Body of pancreas (tissue), 4 donors: ENCODE data around the gene MXD3. TPM values are rescaled to one million over a fixed set of nuclear protein-coding genes. Genes with fewer than 3 reads are reported as not detected.
A peak's percentile ranks its signal among the peaks of the same experiment; 100 is the strongest.

Experiments
- ATAC-seq: fragments of 150-250 bp; one replicate; pipeline ENCODE4 v1.9.1; 2016
- DNase-seq, 4 donors: peaks; one replicate each; pipeline ENCODE4 v3.0.0-alpha.2; 2019
- H3K27ac ChIP-seq, 4 donors: fragments of 200-600 bp; sonication (generic); 1 replicate in 3 of 4; 2 replicates in 1 of 4; pipeline versions ENCODE4 v1.5.1 to v1.6.1; 2016 to 2019; ENCODE audit warnings: mild to moderate bottlenecking in 1 of 4, mixed read lengths in 1 of 4, moderate library complexity in 1 of 4
- H3K27me3 ChIP-seq, 2 donors: fragments of 200-600 bp; sonication (generic); one replicate each; pipeline ENCODE4 v1.6.0; 2016; ENCODE audit warnings: mild to moderate bottlenecking in 1 of 2
- H3K36me3 ChIP-seq, 2 donors: fragments of 200-600 bp; sonication (generic); replicated peaks in 1 of 2; 2 replicates each; pipeline ENCODE4 v1.5.1; 2016; ENCODE audit warnings: low read depth in 2 of 2; ENCODE audit not compliant: insufficient read depth in 1 of 2
- H3K4me1 ChIP-seq: fragments of 200-600 bp; sonication (generic); one replicate; pipeline ENCODE4 v1.6.0; 2016
- H3K4me3 ChIP-seq, 2 donors: fragments of 200-600 bp; sonication (generic); 1 replicate in 1 of 2; 2 replicates in 1 of 2; pipeline ENCODE4 v1.5.1; 2016 to 2019
- H3K9me3 ChIP-seq, 3 donors: fragments of 200-600 bp; sonication (generic); 1 replicate in 2 of 3; 2 replicates in 1 of 3; pipeline ENCODE4 v1.5.1; 2016
- CTCF ChIP-seq, 7 experiments: fragments of 450-650 bp in 4 of 7; fragments of 200-600 bp in 3 of 7; sonication (generic) in 3 of 7; IDR thresholded peaks; one replicate each; pipeline ENCODE4 v1.5.1; 2016 to 2019; ENCODE audit warnings: antibody characterized with exemption in 7 of 7
- POLR2A ChIP-seq, 3 donors: fragments of 450-650 bp; IDR thresholded peaks; one replicate each; pipeline ENCODE4 v1.6.1; 2016; ENCODE audit warnings: antibody characterized with exemption in 3 of 3, mild to moderate bottlenecking in 2 of 3
- WGBS, 2 donors: methylation state at CpG; one replicate each; pipeline ENCODE4 v1.1.5; 2017; 5-methylcytosine and 5-hydroxymethylcytosine counted together
- intact Hi-C: fragments of 100-400 bp; cut with DNase I; formaldehyde crosslinking; loops from one replicate; pipeline ENCODE4 v1.15.1; 2023
- total RNA-seq, 2 donors: library from RNA; depleted of rRNA; stranded (reverse); fragments of >200 nt; gene quantifications; one replicate each; pipeline ENCODE4 v1.1.0, GENCODE V29; 2016

The MXD3 gene
- total RNA-seq, 2 donors from 2014 or later: 13.2 to 21.4 TPM

DNA sequence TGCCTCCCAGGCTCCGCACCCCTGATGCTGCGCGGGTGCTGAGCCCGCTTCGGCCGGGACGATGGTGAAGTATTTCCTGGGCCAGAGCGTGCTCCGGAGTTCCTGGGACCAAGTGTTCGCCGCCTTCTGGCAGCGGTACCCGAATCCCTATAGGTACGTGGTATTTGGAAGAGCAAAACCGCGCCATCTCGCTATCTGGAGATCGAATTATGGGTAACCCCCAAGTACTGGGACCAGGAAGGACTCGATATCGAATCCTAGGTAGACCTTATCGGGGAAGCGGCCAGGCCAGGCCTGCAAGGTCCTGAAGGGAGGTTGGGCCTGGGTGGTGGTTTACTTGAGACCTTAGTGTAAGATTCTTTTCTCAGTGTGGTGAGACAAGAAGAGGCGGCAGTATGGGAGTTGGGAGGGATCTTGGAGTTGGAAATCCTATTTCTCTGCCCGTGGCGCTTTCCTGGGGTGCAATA is 7.7 kb downstream of the MXD3 start:
- H3K4me3 ChIP-seq: peak overlapping the region; percentile 70 to 80
- no peaks in the 10 kb centered on the region for H3K9me3 ChIP-seq
- H3K36me3 ChIP-seq: peaks cover 0 to 8% of the 10 kb centered on the region in 2 donors
- TF ChIP-seq POLR2A (IDR thresholded peaks at IDR 0.05) (no peak), CTCF (IDR thresholded peaks at IDR 0.05) (no peak)
- ATAC-seq (no peak), DNase-seq (no peak)
- no peaks in the 10 kb centered on the region for H3K27me3 ChIP-seq
- WGBS, 2 donors: 0 to 2% methylated on average over 13 to 25 of the region's 25 CpGs
- peak overlapping the region; percentile 81 to 93 (median 90) for H3K27ac ChIP-seq
- H3K4me1 ChIP-seq: peaks cover 69% of the 10 kb centered on the region
- intact Hi-C loops: no loop called here

- Histone ChIP-seq H3K36me3 (peaks cover 0 to 8% of the 10 kb centered on the region in 2 donors), H3K9me3 (no peaks in the 10 kb centered on the region), H3K27me3 (no peaks in the 10 kb centered on the region), H3K4me1 (peaks cover 63% of the 10 kb centered on the region), H3K27ac (peak within 1 kb of the TSS; percentile 81 to 93 (median 90)), H3K4me3 (peak within 1 kb of the TSS; percentile 70 to 80)
- ATAC-seq (peak; percentile 72), DNase-seq (peak; percentile 89 to 94 (median 90))
- WGBS, 2 donors: 0% methylated on average over 99 of the region's 100 CpGs; no CpG with 5 or more reads in 1 of the 2 donors
- peak; percentile 73 to 87 (median 80) for TF ChIP-seq POLR2A (IDR thresholded peaks at IDR 0.05)
- TF ChIP-seq CTCF (IDR thresholded peaks at IDR 0.05): peak in 3 of 7 experiments; percentile 11 to 36 (median 26)
- intact Hi-C loops: no loop called here
Measured at GRCh38 chr5:177303121-177303924, 8.4 kb downstream of the MXD3 start, which contains the start of the genes PRELID1 and RAB24. TSS of gene PRELID1 (plus strand) at chr5:177303799. CDS start at chr5:177303986, 187 bp downstream. TSS of gene RAB24 (minus strand) at chr5:177303719. CDS start at chr5:177303288, 431 bp downstream.

DNA sequence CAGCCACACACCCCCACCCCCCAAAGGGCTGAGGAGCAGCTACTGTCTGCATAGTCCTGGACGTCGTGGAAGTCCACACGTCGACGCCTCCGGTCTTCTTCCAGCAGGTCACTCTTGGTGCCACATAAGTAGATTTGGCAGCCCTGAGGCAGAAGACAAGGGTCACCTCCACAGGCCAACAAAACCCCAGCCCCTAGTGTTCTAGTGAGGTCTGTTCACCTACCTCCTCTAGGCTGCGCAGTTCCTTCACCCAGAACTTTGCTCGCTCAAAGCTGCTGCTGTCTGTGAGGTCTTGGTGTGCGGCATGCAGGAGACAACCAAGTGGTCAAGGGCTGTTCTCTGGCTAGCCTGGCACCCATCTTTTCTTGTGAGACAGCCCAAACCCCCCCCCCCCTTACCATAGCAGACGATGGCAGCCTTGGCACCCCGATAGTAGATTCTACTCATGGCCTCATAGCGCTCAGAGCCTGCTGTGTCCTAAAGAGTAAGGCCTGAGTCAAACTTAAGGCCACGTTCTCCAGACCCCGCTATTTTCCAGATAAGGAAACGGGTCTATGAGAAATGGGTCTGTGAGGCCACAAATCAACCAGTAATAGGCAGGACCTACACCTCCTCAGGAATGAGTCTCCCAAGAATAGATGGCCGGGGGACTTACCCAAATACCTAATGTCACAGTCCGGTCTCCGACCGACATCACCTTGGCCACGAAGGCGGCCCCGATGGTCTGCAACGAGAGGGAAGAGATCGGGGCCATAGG is 9.2 kb downstream of the MXD3 start:
- TF ChIP-seq CTCF (IDR thresholded peaks at IDR 0.05) (peak in 5 of 7 experiments; percentile 11 to 42 (median 24)), POLR2A (IDR thresholded peaks at IDR 0.05) (no peak)
- no peaks in the 10 kb centered on the region for H3K9me3 ChIP-seq
- intact Hi-C loops: no loop called here
- H3K4me1 ChIP-seq: peaks cover 55% of the 10 kb centered on the region
- H3K27ac ChIP-seq: peak overlapping the region; percentile 81 to 93 (median 90)
- H3K27me3 ChIP-seq: no peaks in the 10 kb centered on the region
- DNase-seq: peak; percentile 55 to 66 (median 56)
- H3K36me3 ChIP-seq: peaks cover 0 to 8% of the 10 kb centered on the region in 2 donors
- peak; percentile 21 for ATAC-seq
- H3K4me3 ChIP-seq: peak overlapping the region; percentile 70 to 80
- WGBS, 2 donors: 9 to 15% methylated on average over 14 to 24 of the region's 24 CpGs

- TF ChIP-seq POLR2A (IDR thresholded peaks at IDR 0.05) (peak; percentile 48 to 81 (median 78)), CTCF (IDR thresholded peaks at IDR 0.05) (no peak)
- peaks cover 53% of the 10 kb centered on the region for H3K4me1 ChIP-seq
- intact Hi-C loops: no loop called here
- H3K9me3 ChIP-seq: no peaks in the 10 kb centered on the region
- H3K4me3 ChIP-seq: no peak overlapping the region
- no peaks in the 10 kb centered on the region for H3K27me3 ChIP-seq
- H3K27ac ChIP-seq: peak overlapping the region; percentile 81 to 93 (median 90)
- ATAC-seq (peak; percentile 76), DNase-seq (peak; percentile 96 to 98 (median 97))
- WGBS, 2 donors: 10 to 33% methylated on average over 5 to 7 of the region's 7 CpGs
- peaks cover 0 to 5% of the 10 kb centered on the region in 2 donors for H3K36me3 ChIP-seq
Measured at GRCh38 chr5:177301503-177302165, 10.1 kb downstream of the MXD3 start.
